K562 (cell line): ENCODE data around the gene HCST. TPM values are rescaled to one million over a fixed set of nuclear protein-coding genes. Genes with fewer than 3 reads are reported as not detected.

Source experiments
- ATAC-seq: fragments of 200-7000 bp; cut with Tn5 transposase; 3 replicates; pipeline ENCODE4 v1.9.1; 2020; ENCODE audit warnings: moderate library complexity
- BruUV-seq: library from RNA; stranded (reverse); fragments of 400-500 nt; replicated peaks from 2 replicates; lab custom pipeline; 2021; lab: Mats Ljungman, UMichigan
- CTCF ChIA-PET: fragments of 300-600 bp; formaldehyde crosslinking; extraction: SDS; loops from one replicate; lab custom pipeline; 2021; ENCODE audit warnings: low intra/inter-chr PET ratio; lab: Yijun Ruan, JAX
- POLR2A ChIA-PET: fragments of 300-600, 350-650 bp; sonication (Branson Sonifier 250); formaldehyde crosslinking; extraction: SDS; loops from one replicate; lab custom pipeline; 2021; ENCODE audit warnings: antibody characterized with exemption, inconsistent platforms; lab: Yijun Ruan, JAX
- DNase-seq, 4 experiments: peaks; one replicate each; pipeline versions ENCODE4 v3.0.0 to v3.0.0-alpha.2; 2011 to 2018; ENCODE audit warnings: low spot score in 3 of 4, mixed read lengths in 3 of 4; ENCODE audit errors: extremely low read depth in 1 of 4
- FAIRE-seq: peaks from 2 replicates; lab custom pipeline; 2011; peaks lifted over from hg19 to GRCh38; lab: Jason Lieb, UNC
- H2AFZ ChIP-seq: 2 replicates; pipeline ENCODE4 v1.6.0; 2011; ENCODE audit warnings: low read depth, low read length, control low read depth, inconsistent platforms
- H3K27ac ChIP-seq: fragments of 200-600 bp; 3 replicates; pipeline ENCODE4 v1.8.0; 2011; ENCODE audit warnings: low read depth, mild to moderate bottlenecking, control low read depth, inconsistent platforms, low read length, moderate library complexity, mixed read lengths; ENCODE audit errors: extremely low read depth
- H3K27me3 ChIP-seq, 2 experiments: fragments of 300-600 bp in 1 of 2; 2 replicates in 1 of 2; 3 replicates in 1 of 2; pipeline versions ENCODE4 v1.6.0 to v1.8.0; 2011; ENCODE audit warnings: inconsistent platforms in 2 of 2, low read length in 2 of 2, mild to moderate bottlenecking in 1 of 2, mixed read lengths in 1 of 2, moderate library complexity in 1 of 2; ENCODE audit not compliant: control insufficient read depth in 2 of 2, insufficient read depth in 2 of 2
- H3K36me3 ChIP-seq: fragments of 300-600 bp; 3 replicates; pipeline ENCODE4 v1.8.0; 2011; ENCODE audit warnings: mild to moderate bottlenecking, low read length, inconsistent platforms; ENCODE audit not compliant: control insufficient read depth, insufficient read depth
- H3K4me1 ChIP-seq, 2 experiments: fragments of 200-600 bp in 1 of 2; replicated peaks in 1 of 2; 2 replicates in 1 of 2; 3 replicates in 1 of 2; pipeline versions ENCODE4 v1.5.1 to v1.8.0; 2011; ENCODE audit warnings: inconsistent platforms in 2 of 2, low read length in 2 of 2, mild to moderate bottlenecking in 1 of 2, mixed read lengths in 1 of 2, moderate library complexity in 1 of 2; ENCODE audit not compliant: control insufficient read depth in 2 of 2, insufficient read depth in 2 of 2
- H3K4me2 ChIP-seq: 2 replicates; pipeline ENCODE4 v1.6.1; 2011; ENCODE audit warnings: low read length, control low read depth, inconsistent platforms, mixed read lengths; ENCODE audit not compliant: insufficient read depth
- H3K4me3 ChIP-seq: fragments of 200-600 bp; sonication (generic), shearing (Covaris generic); 2 replicates; pipeline ENCODE4 v1.5.1; 2016; ENCODE audit warnings: control low read depth, inconsistent platforms
- H3K79me2 ChIP-seq: fragments of 200-600 bp; 3 replicates; pipeline ENCODE4 v1.8.0; 2011; ENCODE audit warnings: low read length, inconsistent platforms; ENCODE audit not compliant: control insufficient read depth, insufficient read depth
- H3K9ac ChIP-seq, 2 experiments: 2 replicates each; pipeline versions ENCODE4 v1.6.0 to v1.6.1; 2011; ENCODE audit warnings: low read depth in 2 of 2, low read length in 2 of 2, control low read depth in 1 of 2, inconsistent platforms in 1 of 2, mild to moderate bottlenecking in 1 of 2, mixed read lengths in 1 of 2; ENCODE audit not compliant: insufficient read depth in 1 of 2
- H3K9me1 ChIP-seq: one replicate; pipeline ENCODE4 v1.6.0; 2011; ENCODE audit warnings: inconsistent platforms, mild to moderate bottlenecking, low read length, moderate library complexity; ENCODE audit not compliant: control insufficient read depth, insufficient read depth
- H3K9me3 ChIP-seq: replicated peaks from 2 replicates; pipeline ENCODE4 v1.5.1; 2011; ENCODE audit warnings: low read depth, low read length, inconsistent platforms; ENCODE audit not compliant: control insufficient read depth, insufficient read depth
- H4K20me1 ChIP-seq: replicated peaks from 2 replicates; pipeline ENCODE4 v1.6.1; 2011; ENCODE audit warnings: low read length, inconsistent platforms, mixed read lengths; ENCODE audit not compliant: control insufficient read depth, insufficient read depth
- GTF2E2 ChIP-seq: fragments of 200-800 bp; sonication (Bioruptor generic); IDR thresholded peaks from 2 replicates; pipeline ENCODE4 v1.6.1; 2016; ENCODE audit warnings: missing genetic modification characterization, missing compliant biosample characterization
- MEF2A ChIP-seq: IDR thresholded peaks from 2 replicates; pipeline ENCODE4 v1.6.1; 2011; ENCODE audit warnings: low read depth, mild to moderate bottlenecking, low read length, moderate library complexity; ENCODE audit not compliant: control insufficient read depth
- SFPQ ChIP-seq: fragments of 200-400 bp; formaldehyde crosslinking; IDR thresholded peaks from 2 replicates; pipeline ENCODE4 v1.6.1; 2017; ENCODE audit warnings: mild to moderate bottlenecking, low read depth, low read length, moderate library complexity
- TRIM25 ChIP-seq: fragments of 450-650 bp; IDR thresholded peaks from 2 replicates; pipeline ENCODE4 v1.7.0; 2016; ENCODE audit warnings: borderline replicate concordance
- WGBS: fragments of 100-300 bp; shearing (Covaris generic); methylation state at CpG from one replicate; pipeline ENCODE4 v1.1.6; 2016; ENCODE audit warnings: low coverage, mixed read lengths; ENCODE audit not compliant: insufficient coverage; ENCODE audit errors: missing lambda C conversion rate; 5-methylcytosine and 5-hydroxymethylcytosine counted together
- in situ Hi-C: fragments of 300-500 bp; cut with MboI; formaldehyde crosslinking; loops from 4 replicates; pipeline ENCODE4 v1.15.0; 2018; ENCODE audit warnings: inconsistent platforms, mixed read lengths
- intact Hi-C: fragments of 100-400 bp; cut with micrococcal nuclease; formaldehyde crosslinking; loops from 2 replicates; pipeline ENCODE4 v1.14.2; 2022
- polyA plus RNA-seq, 8 experiments: library from polyadenylated mRNA; depleted of rRNA in 4 of 8; stranded (reverse) in 5 of 8; unstranded in 3 of 8; fragments of >200 nt; fragmentation: Nextera tagmentation in 2 of 8; fragmentation: Illumina TruSeq in 1 of 8; extraction: Ambion mirVana in 2 of 8; extraction: Trizol in 1 of 8; gene quantifications; 2 replicates each; pipeline versions ENCODE4 v1.2.1 to v1.2.3, GENCODE V29; 2011 to 2014; ENCODE audit warnings: inconsistent platforms in 1 of 8, missing spikeins in 1 of 8
- total RNA-seq, 7 experiments: library from RNA; depleted of rRNA in 6 of 7; stranded (reverse); fragments of >200 nt in 6 of 7; fragmentation: Illumina TruSeq in 2 of 7; extraction: Trizol in 2 of 7; gene quantifications; 2 replicates each; pipeline versions ENCODE4 v1.2.1 to v1.2.3, GENCODE V29; 2011 to 2021; ENCODE audit warnings: low replicate concordance in 1 of 7

Gene HCST
- total and polyA plus RNA-seq, 9 of the 15 experiments (the other 6 are each of a cell fraction or from before 2014, with no cell fraction given) = 0.29 to 1.9 (median 0.95) TPM; not detected in 2

GRCh38 chr19:35915443-35915842 is 13.1 kb downstream of the HCST start:
- no peak for FAIRE-seq
- BruUV-seq = no TSS peak
- Histone ChIP-seq H3K4me2 (no peak overlapping the region), H4K20me1 (no peaks in the 10 kb centered on the region), H2AFZ (no peak overlapping the region), H3K27me3 (peaks cover 6 to 20% of the 10 kb centered on the region in 2 experiments; a peak in 4 of 5 replicates), H3K4me1 (peaks cover 4 to 5% of the 10 kb centered on the region in 2 experiments; a peak in 2 of 5 replicates), H3K9ac (no peak overlapping the region), H3K4me3 (no peak overlapping the region), H3K27ac (no peak overlapping the region), H3K79me2 (no peaks in the 10 kb centered on the region), H3K9me1 (no peaks in the 10 kb centered on the region), H3K36me3 (no peaks in the 10 kb centered on the region), H3K9me3 (no peaks in the 10 kb centered on the region)
- ChIA-PET POLR2A (no interaction called here), CTCF (no interaction called here)
- WGBS = 4% methylated on average over 3 of the region's 3 CpGs
- no peak for TF ChIP-seq SFPQ
- TF ChIP-seq TRIM25 = no peak
- TF ChIP-seq MEF2A = no peak
- no peak for TF ChIP-seq GTF2E2 (tag)
- ATAC-seq = no peak
- DNase-seq = no peak
- intact Hi-C loops (no loop called here), in situ Hi-C loops (no loop called here)
